HG02763 (cell line): ENCODE measurements around the gene VDAC2.
"Not testable (repeated sequence)": the region's sequence is repeated elsewhere in the genome, so short reads cannot be mapped to it uniquely, and the experiment has no call there.

Source experiments
- ATAC-seq: cut with Tn5 transposase; IDR thresholded peaks from one replicate; pipeline ENCODE4 v1.9.1; 2021; ENCODE audit warnings: mild to moderate bottlenecking, moderate library complexity; ENCODE audit not compliant: unreplicated experiment

The VDAC2 gene, protein sequence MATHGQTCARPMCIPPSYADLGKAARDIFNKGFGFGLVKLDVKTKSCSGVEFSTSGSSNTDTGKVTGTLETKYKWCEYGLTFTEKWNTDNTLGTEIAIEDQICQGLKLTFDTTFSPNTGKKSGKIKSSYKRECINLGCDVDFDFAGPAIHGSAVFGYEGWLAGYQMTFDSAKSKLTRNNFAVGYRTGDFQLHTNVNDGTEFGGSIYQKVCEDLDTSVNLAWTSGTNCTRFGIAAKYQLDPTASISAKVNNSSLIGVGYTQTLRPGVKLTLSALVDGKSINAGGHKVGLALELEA

GRCh38 chr10:75210282-75211006, at the start of gene VDAC2:
Gene VDAC2 (plus strand): TSS chr10:75210796. CDS start chr10:75211159, 363 bp downstream.
- ATAC-seq = peak; percentile 87

DNA sequence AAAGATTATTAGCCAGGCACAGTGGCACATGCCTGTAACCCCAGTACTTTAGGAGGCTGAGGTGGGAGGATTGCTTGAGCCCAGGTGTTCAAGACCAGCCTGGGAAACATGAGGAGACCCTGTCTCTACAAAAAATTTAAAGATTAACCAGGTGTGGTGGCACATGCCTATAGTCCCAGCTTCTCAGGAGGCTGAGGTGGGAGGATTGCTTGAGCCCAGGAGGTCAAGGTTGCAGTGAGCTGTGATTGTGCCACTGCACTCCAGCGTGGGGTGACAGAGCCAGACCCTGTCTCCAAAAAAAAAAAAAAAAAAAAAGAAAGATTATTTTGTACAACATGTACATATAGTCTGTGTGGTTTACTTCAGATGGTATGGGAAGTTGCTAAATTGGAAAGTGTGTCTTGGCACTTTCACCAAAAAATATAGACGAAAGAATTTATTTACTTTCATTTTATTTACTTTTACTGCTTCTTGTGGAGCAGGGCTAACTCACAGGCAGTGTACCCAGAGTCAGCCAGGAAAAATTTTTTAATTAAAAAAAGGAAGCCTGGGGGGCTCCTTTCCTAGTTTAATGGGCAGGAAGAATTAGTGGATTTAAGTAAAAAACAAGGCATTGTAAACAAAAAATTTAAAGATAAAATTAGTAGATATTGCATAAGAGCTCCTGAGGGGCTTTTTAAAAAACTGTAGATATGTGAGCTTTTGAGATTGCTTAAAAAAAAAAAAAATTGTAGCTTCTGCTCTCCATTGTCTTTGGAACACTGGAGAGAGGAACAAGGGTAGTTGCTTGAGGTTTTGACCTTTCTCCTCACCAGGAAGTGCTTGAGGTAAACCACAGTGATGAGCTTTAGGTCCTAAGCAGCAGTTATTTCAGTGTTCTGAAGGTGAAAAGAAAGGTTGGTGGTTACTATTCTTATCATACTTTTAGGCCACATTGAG, 44.6 kb upstream of the VDAC2 start:
- peak; percentile 84 for ATAC-seq

- peak; percentile 5 for ATAC-seq
Measured at GRCh38 chr10:75166623-75166972, 44.0 kb upstream of the VDAC2 start.

DNA sequence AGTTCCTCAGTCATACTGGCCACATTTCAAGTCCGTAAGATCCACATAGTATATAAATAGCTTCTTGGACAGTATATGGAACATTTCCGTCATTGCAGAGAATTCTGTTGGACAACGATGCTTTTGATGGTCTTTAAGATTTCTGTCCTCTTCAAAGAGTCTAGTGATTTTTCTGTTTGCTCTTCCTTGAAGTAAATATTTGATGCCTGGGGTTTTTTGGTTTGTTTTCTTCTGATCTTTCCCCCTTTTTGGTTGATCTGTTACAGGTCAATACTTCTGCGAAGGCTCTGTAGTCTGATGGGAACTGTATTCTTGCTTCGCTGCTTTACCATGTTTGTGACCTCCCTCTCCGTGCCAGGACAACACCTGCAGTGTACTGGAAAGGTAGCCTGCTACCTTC, 42.3 kb upstream of the VDAC2 start:
- no peak for ATAC-seq

DNA sequence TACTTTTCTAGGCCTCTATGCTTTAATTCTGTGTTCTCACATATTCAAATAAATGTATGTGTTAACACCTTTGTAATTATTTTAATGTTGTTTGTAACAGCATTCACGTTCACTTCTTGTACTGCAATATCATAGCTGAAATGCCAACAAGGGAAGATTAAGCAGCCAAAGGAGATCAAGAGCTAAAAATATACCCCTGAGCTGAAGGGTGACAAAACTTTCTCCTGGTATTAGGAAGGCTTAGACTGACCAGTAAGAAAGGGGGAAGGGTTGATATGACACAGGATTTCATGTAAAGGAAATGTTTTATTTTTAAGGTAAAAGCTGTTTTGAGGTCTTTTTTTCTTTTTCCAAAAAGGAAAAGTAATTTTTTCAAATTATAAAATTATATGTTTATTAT, 40.4 kb upstream of the VDAC2 start:
- ATAC-seq = no peak

GRCh38 chr10:75175046-75175445, 35.5 kb upstream of the VDAC2 start:
- ATAC-seq = no peak

DNA sequence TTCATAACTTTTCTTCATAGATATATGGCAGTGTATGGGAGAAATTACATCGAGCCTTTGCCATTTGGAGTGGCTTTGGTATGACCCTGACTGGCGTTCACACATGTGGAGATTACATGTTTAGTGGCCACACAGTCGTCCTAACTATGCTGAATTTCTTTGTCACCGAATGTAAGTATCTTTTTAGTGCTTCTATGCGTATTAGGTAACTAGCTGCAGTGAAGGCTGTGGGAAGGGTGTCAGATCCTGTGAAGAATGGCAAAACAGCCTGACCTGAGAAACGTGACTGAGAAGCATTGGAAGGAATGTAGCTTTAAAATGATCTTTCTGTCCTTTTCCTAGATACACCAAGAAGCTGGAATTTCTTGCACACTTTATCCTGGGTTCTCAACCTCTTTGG, 34.5 kb upstream of the VDAC2 start:
- no peak for ATAC-seq

DNA sequence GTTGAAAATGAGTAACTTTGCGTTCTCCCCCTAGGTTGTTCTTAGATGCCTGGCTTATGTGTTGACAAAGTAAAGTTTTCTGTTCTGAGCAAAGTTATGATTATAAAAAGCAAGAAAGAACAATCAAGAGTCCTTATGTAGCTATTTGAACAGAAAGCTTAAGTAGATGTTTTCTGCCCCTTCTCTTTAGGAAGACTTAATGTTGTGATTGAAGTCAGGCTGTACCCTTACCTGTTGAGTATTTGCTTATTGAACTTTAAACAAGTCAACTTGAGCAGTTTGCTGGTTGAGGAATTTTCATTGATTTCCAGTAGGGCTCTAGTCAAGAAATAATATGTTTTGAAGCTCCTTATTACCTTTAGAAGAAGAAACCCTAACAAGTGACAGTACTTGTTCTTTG, 33.9 kb upstream of the VDAC2 start:
- no peak for ATAC-seq

GRCh38 chr10:75179657-75180177, 30.9 kb upstream of the VDAC2 start:
- no peak for ATAC-seq

GRCh38 chr10:75180592-75180991, 30.0 kb upstream of the VDAC2 start:
- ATAC-seq = no peak

GRCh38 chr10:75181073-75181472, 29.5 kb upstream of the VDAC2 start:
- no peak for ATAC-seq

GRCh38 chr10:75186310-75186709, 24.3 kb upstream of the VDAC2 start:
- no peak for ATAC-seq

GRCh38 chr10:75187961-75188426, 22.6 kb upstream of the VDAC2 start:
- ATAC-seq = no peak

GRCh38 chr10:75188522-75188921, 22.1 kb upstream of the VDAC2 start:
- not testable (repeated sequence) for ATAC-seq

DNA sequence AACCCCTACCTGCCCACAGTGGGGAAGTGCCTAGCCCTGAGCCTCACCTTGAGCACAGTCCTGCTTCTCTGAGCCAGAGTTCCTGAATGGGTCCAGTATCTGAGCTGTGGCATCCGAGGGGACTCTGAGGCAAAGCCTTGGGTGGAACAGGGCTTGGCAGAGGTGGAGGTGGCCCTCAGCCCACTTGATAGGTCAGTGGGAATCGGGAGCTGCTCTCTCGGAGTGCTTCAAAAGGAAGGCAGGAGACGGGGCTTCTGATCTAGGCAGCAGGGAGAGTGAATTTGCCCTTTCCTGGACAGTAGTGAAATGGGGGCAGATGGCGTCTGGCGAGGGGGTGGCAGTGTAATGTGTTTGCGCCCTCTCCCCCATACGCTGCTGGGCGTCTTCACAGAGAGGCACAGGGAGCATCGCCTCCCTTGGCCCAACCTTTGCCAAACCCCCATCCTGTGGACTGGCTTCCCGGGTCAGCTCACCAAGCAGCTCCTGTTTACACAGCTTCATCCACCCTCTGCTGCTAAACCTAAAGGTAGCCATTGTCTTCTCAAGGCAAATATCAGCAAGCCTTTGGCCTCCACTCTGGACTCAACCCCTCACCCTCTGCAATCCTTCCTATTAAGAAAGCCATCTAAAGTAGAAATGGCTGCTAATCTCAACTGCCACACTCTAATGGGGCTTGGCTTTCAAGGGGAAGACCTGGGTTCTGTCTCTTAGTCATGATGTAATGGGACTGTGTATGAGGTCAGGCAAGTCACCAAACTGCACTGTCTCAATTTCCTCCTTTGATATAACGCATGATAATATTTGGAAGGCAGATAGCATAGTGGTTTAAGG, 21.1 kb upstream of the VDAC2 start:
- no peak for ATAC-seq

GRCh38 chr10:75191821-75192568, 18.6 kb upstream of the VDAC2 start:
- no peak for ATAC-seq

GRCh38 chr10:75194625-75195024, 16.0 kb upstream of the VDAC2 start:
- ATAC-seq = not testable (repeated sequence)

DNA sequence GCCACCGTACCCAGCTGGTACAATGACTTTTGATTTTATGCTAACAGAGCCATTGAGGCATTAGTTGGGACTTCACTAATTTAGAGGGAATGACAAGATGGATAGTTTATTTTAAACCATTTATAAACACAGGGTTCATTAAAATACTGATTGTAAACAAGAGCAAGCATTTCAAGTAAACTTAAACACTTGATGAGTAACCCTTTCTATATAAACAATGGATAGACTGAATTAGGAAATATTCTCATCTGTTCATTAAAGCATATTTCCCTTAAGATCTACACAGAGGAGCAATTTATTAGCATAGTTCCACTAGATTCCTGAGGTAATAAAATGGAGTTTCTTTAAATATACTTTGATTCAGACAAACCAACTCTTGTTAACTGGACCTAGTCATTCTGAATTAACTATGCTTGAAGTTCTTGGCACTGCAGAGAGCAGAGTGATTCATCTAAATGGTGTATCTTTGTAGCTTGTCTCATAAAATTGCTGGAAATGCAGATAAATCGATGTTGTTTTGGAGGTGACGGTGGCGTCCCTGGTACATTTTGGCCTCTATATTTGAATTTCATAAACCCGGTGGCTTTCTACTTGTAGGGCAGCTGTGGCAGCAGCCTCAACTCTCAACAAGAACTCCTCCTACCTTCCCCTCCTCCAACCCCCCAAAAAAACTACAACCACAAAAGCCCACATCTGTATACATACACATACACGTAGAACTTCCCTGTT, 15.4 kb upstream of the VDAC2 start:
- no peak for ATAC-seq

GRCh38 chr10:75197066-75197465, 13.5 kb upstream of the VDAC2 start:
- no peak for ATAC-seq
